Loucy (cell line): Measurements from ENCODE around the gene TRIM52.
A peak's percentile ranks its signal among the peaks of the same experiment; 100 is the strongest.

Experiments
- H2AFZ ChIP-seq: fragments of 200-600 bp; sonication (generic); 2 replicates; pipeline ENCODE4 v1.6.0; 2016; ENCODE audit warnings: antibody characterized with exemption, mild to moderate bottlenecking, low read length, moderate library complexity
- H3F3A ChIP-seq: fragments of 200-600 bp; 2 replicates; pipeline ENCODE4 v1.6.0; 2016; ENCODE audit warnings: antibody characterized with exemption, low read depth, mild to moderate bottlenecking
- H3K27me3 ChIP-seq: fragments of 200-600 bp; sonication (generic); 2 replicates; pipeline ENCODE4 v1.6.1; 2014; ENCODE audit warnings: low read length, mild to moderate bottlenecking; ENCODE audit not compliant: insufficient read depth, poor library complexity, severe bottlenecking
- H3K36me3 ChIP-seq: fragments of 200-600 bp; sonication (generic); 2 replicates; pipeline ENCODE4 v1.6.1; 2016; ENCODE audit warnings: low read length; ENCODE audit not compliant: insufficient read depth
- H3K4me1 ChIP-seq: fragments of 200-600 bp; sonication (generic); 2 replicates; pipeline ENCODE4 v1.5.1; 2014; ENCODE audit warnings: low read length, mild to moderate bottlenecking; ENCODE audit not compliant: insufficient read depth, poor library complexity, severe bottlenecking
- H3K4me2 ChIP-seq: fragments of 200-600 bp; sonication (generic); 2 replicates; pipeline ENCODE4 v1.6.0; 2014; ENCODE audit warnings: antibody characterized with exemption, low read length, low read depth, mild to moderate bottlenecking; ENCODE audit not compliant: poor library complexity, severe bottlenecking
- H3K4me3 ChIP-seq: fragments of 200-600 bp; sonication (generic); 2 replicates; pipeline ENCODE4 v1.5.1; 2014; ENCODE audit warnings: low read length, mild to moderate bottlenecking, mixed read lengths; ENCODE audit not compliant: poor library complexity, severe bottlenecking
- H3K79me2 ChIP-seq: fragments of 200-600 bp; sonication (generic); 2 replicates; pipeline ENCODE4 v1.6.1; 2014; ENCODE audit warnings: low read length; ENCODE audit not compliant: insufficient read depth
- H3K9ac ChIP-seq: fragments of 200-600 bp; sonication (generic); 2 replicates; pipeline ENCODE4 v1.6.0; 2014; ENCODE audit warnings: mild to moderate bottlenecking, low read depth, low read length, moderate library complexity; ENCODE audit not compliant: poor library complexity, severe bottlenecking
- H3K9me2 ChIP-seq: fragments of 200-600 bp; sonication (generic); replicated peaks from 2 replicates; pipeline ENCODE4 v1.6.1; 2016; ENCODE audit warnings: low read depth, low read length, mixed read lengths
- H3K9me3 ChIP-seq: fragments of 200-600 bp; sonication (generic); 2 replicates; pipeline ENCODE4 v1.6.1; 2014; ENCODE audit warnings: mild to moderate bottlenecking, antibody characterized with exemption, low read length, low read depth; ENCODE audit not compliant: insufficient read depth
- H4K20me1 ChIP-seq: fragments of 200-600 bp; sonication (generic); 2 replicates; pipeline ENCODE4 v1.6.0; 2014; ENCODE audit warnings: antibody characterized with exemption, low read length, mild to moderate bottlenecking; ENCODE audit not compliant: insufficient read depth, poor library complexity, severe bottlenecking
- EZH2phosphoT487 ChIP-seq: fragments of 200-600 bp; IDR thresholded peaks from 2 replicates; pipeline ENCODE4 v1.6.1; 2018; ENCODE audit warnings: antibody characterized with exemption, mild to moderate bottlenecking, moderate library complexity, borderline replicate concordance
- TF ChIP-seq, protein P1 (sequence below): fragments of 200-600 bp; sonication (generic); conservative IDR thresholded peaks from 2 replicates; pipeline ENCODE4 v1.5.1; 2014; ENCODE audit warnings: mild to moderate bottlenecking, antibody characterized with exemption, low read length

Gene TRIM52

DNA sequence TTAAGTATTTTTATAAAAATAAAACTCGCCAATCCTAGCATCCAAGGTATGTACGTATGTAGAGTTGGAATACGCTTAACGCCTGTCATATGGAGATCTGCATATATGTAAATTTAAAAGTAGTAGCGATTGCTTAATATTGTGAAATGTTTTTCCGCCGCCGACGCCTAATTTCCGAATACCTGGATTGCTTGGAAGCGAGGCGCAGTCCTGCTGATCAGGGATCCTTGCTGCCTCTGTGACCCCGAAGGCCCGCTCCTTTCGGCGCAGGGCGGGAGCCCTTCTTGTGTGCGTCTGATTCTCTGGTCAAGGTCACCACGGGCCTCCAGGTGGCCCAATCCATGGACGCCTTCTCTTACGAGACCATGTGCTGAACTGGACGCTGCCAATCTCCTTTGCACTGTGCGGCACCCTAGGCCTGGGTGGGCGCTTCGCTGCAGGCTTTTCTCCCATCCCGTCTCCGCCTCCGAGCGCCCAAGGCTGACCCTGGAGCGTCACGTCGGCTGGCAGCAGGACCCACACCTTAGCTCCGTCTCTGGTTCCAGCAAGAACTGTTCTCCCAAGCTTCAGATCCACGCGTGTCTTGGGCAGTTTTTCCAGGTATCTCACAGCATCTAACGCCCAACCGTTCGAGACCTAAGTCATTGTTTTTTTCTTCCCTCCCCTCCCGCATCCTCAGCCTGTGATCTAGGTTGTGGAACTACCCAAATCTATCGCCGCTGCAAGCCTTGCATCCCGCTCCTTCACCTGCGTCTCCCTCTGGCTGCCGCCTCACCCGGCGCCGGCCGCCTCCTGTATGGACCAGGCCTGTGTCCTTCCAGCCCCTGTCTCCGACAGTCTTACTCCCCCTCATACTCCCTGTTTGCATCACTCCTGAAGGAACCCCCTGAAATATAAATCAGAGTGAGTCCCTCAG, 41.4 kb downstream of the TRIM52 start:
- Histone ChIP-seq H3K9ac (no peak overlapping the region), H3K4me1 (peaks cover 12% of the 10 kb centered on the region), H4K20me1 (no peaks in the 10 kb centered on the region), H3K79me2 (peaks cover 6% of the 10 kb centered on the region; the same call in 1 of the 2 replicates), H3F3A (peaks cover 5% of the 10 kb centered on the region; the same call in 1 of the 2 replicates), H2AFZ (no peak overlapping the region), H3K9me3 (no peaks in the 10 kb centered on the region), H3K4me2 (no peak overlapping the region), H3K36me3 (no peaks in the 10 kb centered on the region), H3K4me3 (no peak overlapping the region), H3K27me3 (no peaks in the 10 kb centered on the region), H3K9me2 (no peaks in the 10 kb centered on the region)
- TF ChIP-seq EZH2phosphoT487, result no peak
- TF ChIP-seq, protein P1, sequence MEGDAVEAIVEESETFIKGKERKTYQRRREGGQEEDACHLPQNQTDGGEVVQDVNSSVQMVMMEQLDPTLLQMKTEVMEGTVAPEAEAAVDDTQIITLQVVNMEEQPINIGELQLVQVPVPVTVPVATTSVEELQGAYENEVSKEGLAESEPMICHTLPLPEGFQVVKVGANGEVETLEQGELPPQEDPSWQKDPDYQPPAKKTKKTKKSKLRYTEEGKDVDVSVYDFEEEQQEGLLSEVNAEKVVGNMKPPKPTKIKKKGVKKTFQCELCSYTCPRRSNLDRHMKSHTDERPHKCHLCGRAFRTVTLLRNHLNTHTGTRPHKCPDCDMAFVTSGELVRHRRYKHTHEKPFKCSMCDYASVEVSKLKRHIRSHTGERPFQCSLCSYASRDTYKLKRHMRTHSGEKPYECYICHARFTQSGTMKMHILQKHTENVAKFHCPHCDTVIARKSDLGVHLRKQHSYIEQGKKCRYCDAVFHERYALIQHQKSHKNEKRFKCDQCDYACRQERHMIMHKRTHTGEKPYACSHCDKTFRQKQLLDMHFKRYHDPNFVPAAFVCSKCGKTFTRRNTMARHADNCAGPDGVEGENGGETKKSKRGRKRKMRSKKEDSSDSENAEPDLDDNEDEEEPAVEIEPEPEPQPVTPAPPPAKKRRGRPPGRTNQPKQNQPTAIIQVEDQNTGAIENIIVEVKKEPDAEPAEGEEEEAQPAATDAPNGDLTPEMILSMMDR, result no peak

DNA sequence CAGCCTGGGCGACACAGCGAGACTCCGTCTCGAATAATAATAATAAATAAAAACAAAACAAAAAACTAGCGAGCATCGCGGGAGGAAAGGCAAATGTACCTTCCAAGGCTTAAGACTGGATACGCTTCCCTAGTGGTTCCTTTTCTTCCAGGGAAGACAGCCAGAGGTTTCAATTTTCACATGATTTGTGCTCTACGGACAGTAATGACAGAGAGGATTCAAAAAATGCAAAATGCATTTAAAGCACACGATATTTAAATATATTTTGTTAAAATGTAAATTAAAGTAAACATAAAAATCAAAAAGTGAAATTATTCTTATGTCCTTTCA, 42.2 kb downstream of the TRIM52 start:
- H3K9ac ChIP-seq, result no peak overlapping the region

DNA sequence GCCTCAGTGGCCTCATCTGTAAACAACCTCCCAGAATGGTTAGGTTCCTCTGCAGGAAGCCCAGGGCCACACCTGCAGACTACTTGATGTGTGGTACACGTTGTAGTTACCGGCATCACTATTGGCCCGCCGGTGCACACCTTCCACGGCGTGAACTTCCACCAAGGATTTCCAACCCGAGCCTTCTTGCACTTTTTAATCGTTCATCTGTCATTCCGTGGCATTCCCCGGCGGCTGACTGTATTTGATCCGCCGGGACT, 43.2 kb downstream of the TRIM52 start:
- Histone ChIP-seq H3F3A (peaks cover 4% of the 10 kb centered on the region; the same call in 1 of the 2 replicates), H3K9ac (peak overlapping the region; percentile 59), H3K4me3 (peak overlapping the region; percentile 74), H3K4me2 (peak overlapping the region; percentile 84), H4K20me1 (no peaks in the 10 kb centered on the region), H3K36me3 (no peaks in the 10 kb centered on the region), H3K79me2 (no peaks in the 10 kb centered on the region), H3K9me2 (no peaks in the 10 kb centered on the region), H2AFZ (peak overlapping the region; percentile 76), H3K9me3 (no peaks in the 10 kb centered on the region), H3K4me1 (peaks cover 12% of the 10 kb centered on the region), H3K27me3 (no peaks in the 10 kb centered on the region)
- TF ChIP-seq EZH2phosphoT487, result no peak
- TF ChIP-seq, protein P1, result no peak

More for the DNA sequence above, 42.2 kb downstream of the TRIM52 start:
- Histone ChIP-seq H3K4me2 (no peak overlapping the region), H3K9me3 (no peaks in the 10 kb centered on the region), H3K4me1 (peaks cover 12% of the 10 kb centered on the region), H3K4me3 (no peak overlapping the region), H3F3A (peaks cover 5% of the 10 kb centered on the region; the same call in 1 of the 2 replicates), H2AFZ (no peak overlapping the region), H3K27me3 (no peaks in the 10 kb centered on the region), H4K20me1 (no peaks in the 10 kb centered on the region), H3K36me3 (no peaks in the 10 kb centered on the region), H3K79me2 (no peaks in the 10 kb centered on the region), H3K9me2 (no peaks in the 10 kb centered on the region)
- TF ChIP-seq, protein P1, result no peak
- TF ChIP-seq EZH2phosphoT487, result no peak
